A673 (cell line): ENCODE data around the gene ANKRD17. TPM values are rescaled to one million over a fixed set of nuclear protein-coding genes. Genes with fewer than 3 reads are reported as not detected.
"Not testable (repeated sequence)": the region's sequence is repeated elsewhere in the genome, so short reads cannot be mapped to it uniquely, and the experiment has no call there.

Experiments
- BruUV-seq: library from RNA; stranded (reverse); fragments of 400-500 nt; replicated peaks from 2 replicates; lab custom pipeline; 2021; lab: Mats Ljungman, UMichigan
- CTCF ChIA-PET: fragments of 300-600 bp; sonication (Branson Sonifier 250); formaldehyde crosslinking; loops from one replicate; lab custom pipeline; 2022; ENCODE audit warnings: antibody characterized with exemption; lab: Charles Lee
- POLR2A ChIA-PET: fragments of 300-600 bp; sonication (Branson Sonifier 250); formaldehyde crosslinking; loops from one replicate; lab custom pipeline; 2022; ENCODE audit warnings: antibody characterized with exemption; ENCODE audit not compliant: low non-redundant PET; lab: Charles Lee
- DNase-seq: peaks from one replicate; pipeline ENCODE4 v3.0.0-alpha.2; 2015; ENCODE audit warnings: low spot score
- H3K27ac ChIP-seq: fragments of 200-600 bp; sonication (generic); 2 replicates; pipeline ENCODE4 v1.5.1; 2016; ENCODE audit warnings: mixed run types, low read depth, mild to moderate bottlenecking, mixed read lengths, antibody characterized with exemption, low read length; ENCODE audit not compliant: poor library complexity, severe bottlenecking
- H3K27me3 ChIP-seq: fragments of 200-600 bp; sonication (generic); replicated peaks from 2 replicates; pipeline ENCODE4 v1.6.1; 2017; ENCODE audit warnings: mixed run types, low read depth, mild to moderate bottlenecking, mixed read lengths, antibody characterized with exemption, low read length; ENCODE audit not compliant: insufficient read depth, poor library complexity
- H3K36me3 ChIP-seq: fragments of 200-600 bp; sonication (generic); 2 replicates; pipeline ENCODE4 v1.6.1; 2016; ENCODE audit warnings: mixed run types, mild to moderate bottlenecking, mixed read lengths, antibody characterized with exemption, low read length; ENCODE audit not compliant: insufficient read depth, poor library complexity, severe bottlenecking
- H3K4me1 ChIP-seq: fragments of 200-600 bp; sonication (generic); 2 replicates; pipeline ENCODE4 v1.6.1; 2017; ENCODE audit warnings: mixed run types, mild to moderate bottlenecking, mixed read lengths, antibody characterized with exemption, low read length; ENCODE audit not compliant: insufficient read depth, poor library complexity, severe bottlenecking
- H3K4me3 ChIP-seq: fragments of 200-600 bp; sonication (generic); 2 replicates; pipeline ENCODE4 v1.5.1; 2016; ENCODE audit warnings: low read depth, mixed run types, mild to moderate bottlenecking, mixed read lengths, low read length; ENCODE audit not compliant: poor library complexity, severe bottlenecking
- H3K9me3 ChIP-seq: fragments of 200-600 bp; sonication (generic); 2 replicates; pipeline ENCODE4 v1.6.1; 2016; ENCODE audit warnings: mixed run types, low read depth, mild to moderate bottlenecking, mixed read lengths, antibody characterized with exemption, low read length; ENCODE audit not compliant: poor library complexity, severe bottlenecking
- EZH2 ChIP-seq: fragments of 200-600 bp; sonication (generic); IDR thresholded peaks from 2 replicates; pipeline ENCODE4 v1.6.1; 2017; ENCODE audit warnings: borderline replicate concordance, low read depth, mild to moderate bottlenecking, mixed read lengths, antibody characterized with exemption, low read length; ENCODE audit not compliant: poor library complexity, severe bottlenecking
- intact Hi-C: fragments of 100-400 bp; cut with micrococcal nuclease; formaldehyde crosslinking; loops from one replicate; pipeline ENCODE4 v1.10.0; 2022; ENCODE audit not compliant: unreplicated experiment
- total RNA-seq: library from RNA; stranded (reverse); gene quantifications from 2 replicates; pipeline ENCODE4 v1.2.3, GENCODE V29; 2021
- TF ChIP-seq, protein P1 (sequence below): fragments of 300-800, 200-600 bp; sonication (generic); conservative IDR thresholded peaks from 2 replicates; pipeline ENCODE4 v1.5.1; 2017; ENCODE audit warnings: low read depth, mild to moderate bottlenecking, antibody characterized with exemption, low read length, moderate library complexity, mixed read lengths

Gene ANKRD17
- total RNA-seq, 1 experiment from 2014 or later = 58.4 TPM

DNA sequence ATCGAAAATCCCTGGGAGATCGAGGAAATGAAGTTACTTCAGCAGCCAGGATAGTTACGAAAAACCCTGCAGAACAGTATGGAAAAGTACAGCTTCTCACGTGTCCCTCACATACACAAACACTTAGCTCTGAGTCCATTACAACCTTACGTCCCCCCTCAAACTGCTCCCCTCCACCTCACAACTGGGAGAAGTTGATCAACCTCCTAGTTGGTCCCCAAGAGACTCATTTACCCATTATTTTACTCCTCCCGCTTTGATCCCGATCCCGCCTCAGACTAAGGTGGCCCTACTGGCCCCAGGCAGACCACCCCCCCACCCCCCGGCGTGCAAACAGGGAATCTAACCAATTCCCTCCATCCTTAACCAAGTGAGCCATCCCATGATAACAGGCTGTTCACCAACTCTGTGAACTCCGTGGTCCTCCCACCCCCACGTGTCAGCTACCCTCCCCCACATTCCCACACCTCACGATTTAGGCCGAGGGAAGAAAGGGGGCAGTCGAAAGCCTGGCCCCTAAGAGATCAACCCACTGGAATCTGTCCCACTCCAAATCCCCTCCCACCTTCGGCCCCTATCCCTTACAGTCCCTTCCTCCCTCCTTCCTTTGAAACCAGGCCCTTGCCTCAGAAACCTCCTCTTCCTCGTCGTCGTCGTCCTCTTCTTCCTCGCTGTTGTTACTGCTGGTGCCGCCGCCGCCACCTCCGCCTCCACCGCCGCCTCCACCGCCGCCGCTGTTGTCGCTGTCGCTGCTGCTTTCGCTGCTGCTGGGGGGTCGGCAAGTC, 755 bp downstream of the ANKRD17 start:
- intact Hi-C loops = loop anchor here (5.0 to 10.0 kb wide), 2 partner anchors 123 to 191 kb away; partner anchors contain the start of gene COX18
- Histone ChIP-seq H3K4me1 (peaks cover 8% of the 10 kb centered on the region), H3K9me3 (no peaks in the 10 kb centered on the region), H3K27me3 (no peaks in the 10 kb centered on the region), H3K27ac (peak overlapping the region; percentile 94), H3K4me3 (peak overlapping the region; percentile 83), H3K36me3 (no peaks in the 10 kb centered on the region)
- BruUV-seq = no TSS peak
- TF ChIP-seq, protein P1, sequence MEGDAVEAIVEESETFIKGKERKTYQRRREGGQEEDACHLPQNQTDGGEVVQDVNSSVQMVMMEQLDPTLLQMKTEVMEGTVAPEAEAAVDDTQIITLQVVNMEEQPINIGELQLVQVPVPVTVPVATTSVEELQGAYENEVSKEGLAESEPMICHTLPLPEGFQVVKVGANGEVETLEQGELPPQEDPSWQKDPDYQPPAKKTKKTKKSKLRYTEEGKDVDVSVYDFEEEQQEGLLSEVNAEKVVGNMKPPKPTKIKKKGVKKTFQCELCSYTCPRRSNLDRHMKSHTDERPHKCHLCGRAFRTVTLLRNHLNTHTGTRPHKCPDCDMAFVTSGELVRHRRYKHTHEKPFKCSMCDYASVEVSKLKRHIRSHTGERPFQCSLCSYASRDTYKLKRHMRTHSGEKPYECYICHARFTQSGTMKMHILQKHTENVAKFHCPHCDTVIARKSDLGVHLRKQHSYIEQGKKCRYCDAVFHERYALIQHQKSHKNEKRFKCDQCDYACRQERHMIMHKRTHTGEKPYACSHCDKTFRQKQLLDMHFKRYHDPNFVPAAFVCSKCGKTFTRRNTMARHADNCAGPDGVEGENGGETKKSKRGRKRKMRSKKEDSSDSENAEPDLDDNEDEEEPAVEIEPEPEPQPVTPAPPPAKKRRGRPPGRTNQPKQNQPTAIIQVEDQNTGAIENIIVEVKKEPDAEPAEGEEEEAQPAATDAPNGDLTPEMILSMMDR = no peak
- no peak for TF ChIP-seq EZH2
- ChIA-PET CTCF (no interaction called here), POLR2A (interaction anchor here (0.6 kb wide), 2 partner anchors 237 to 864 kb away, joined by 3 to 6 read pairs; no protein-coding TSS in a partner anchor)
- peak; percentile 27 for DNase-seq

DNA sequence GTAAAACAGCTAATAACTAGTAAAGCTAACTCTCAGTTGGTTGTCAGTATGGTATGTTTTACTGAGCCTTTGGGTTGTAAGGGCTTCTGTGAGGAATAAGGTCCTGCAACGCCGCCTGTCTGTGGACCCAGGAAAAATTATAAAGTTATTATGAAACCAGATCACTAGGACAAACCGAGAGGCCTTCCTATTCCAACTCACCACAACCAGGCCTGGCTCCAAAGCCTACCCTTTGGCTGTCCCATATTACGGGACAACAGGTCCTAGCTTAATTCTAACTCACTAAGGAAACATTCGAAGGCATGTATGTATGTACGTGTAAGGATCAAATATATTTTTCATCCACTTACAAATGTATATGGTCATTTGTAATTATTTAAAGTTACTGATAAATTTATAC, 1.4 kb downstream of the ANKRD17 start:
- DNase-seq = peak; percentile 74
- Histone ChIP-seq H3K9me3 (no peaks in the 10 kb centered on the region), H3K36me3 (no peaks in the 10 kb centered on the region), H3K27ac (peak overlapping the region; percentile 94), H3K4me3 (peak overlapping the region; percentile 83), H3K4me1 (peaks cover 8% of the 10 kb centered on the region), H3K27me3 (no peaks in the 10 kb centered on the region)
- POLR2A ChIA-PET = no interaction called here
- intact Hi-C loops = loop anchor here (5.0 to 10.0 kb wide), 2 partner anchors 122 to 190 kb away; partner anchors contain the start of gene COX18
- CTCF ChIA-PET = interaction anchor here (0.6 kb wide), 1 partner anchor 202 kb away, joined by 4 read pairs; no protein-coding TSS in a partner anchor
- no TSS peak for BruUV-seq
- TF ChIP-seq, protein P1 = peak; percentile 58
- no peak for TF ChIP-seq EZH2

DNA sequence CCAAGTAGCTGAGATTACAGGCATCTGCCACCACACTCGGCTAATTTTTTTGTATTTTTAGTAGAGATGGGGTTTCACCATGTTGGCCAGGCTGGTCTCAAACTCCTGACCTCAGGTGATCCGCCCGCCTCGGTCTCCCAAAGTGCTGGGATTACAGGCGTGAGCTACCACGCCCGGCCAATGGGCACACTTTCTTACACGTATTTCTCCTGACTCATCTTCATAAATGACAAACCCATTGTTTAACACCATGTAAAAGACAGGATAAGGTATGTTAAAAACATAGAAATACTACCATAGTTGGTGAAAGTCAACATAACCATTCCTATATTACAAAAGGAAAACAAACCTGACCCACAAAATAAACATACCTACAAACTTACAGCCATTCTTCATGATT, 2.8 kb downstream of the ANKRD17 start:
- POLR2A ChIA-PET = interaction anchor here (0.6 kb wide), 1 partner anchor 221 kb away, joined by 9 read pairs; no protein-coding TSS in a partner anchor

More for the DNA sequence above, 2.8 kb downstream of the ANKRD17 start:
- H3K9me3 ChIP-seq, H3K27ac ChIP-seq, H3K36me3 ChIP-seq, H3K4me1 ChIP-seq, DNase-seq, CTCF ChIA-PET, H3K4me3 ChIP-seq, H3K27me3 ChIP-seq, BruUV-seq: not testable (repeated sequence)
- intact Hi-C loops = loop anchor here (5.0 to 10.0 kb wide), 2 partner anchors 121 to 189 kb away; partner anchors contain the start of gene COX18
